ENCODE results near the gene EEF2KMT. TPM values are rescaled to one million over a fixed set of nuclear protein-coding genes. Genes with fewer than 3 reads are reported as not detected.

Gene EEF2KMT
- total and polyA plus RNA-seq, 9 of the 15 experiments (the other 6 are each of a cell fraction or from before 2014, with no cell fraction given), result 4.2 to 22.7 (median 12.8) TPM

DNA sequence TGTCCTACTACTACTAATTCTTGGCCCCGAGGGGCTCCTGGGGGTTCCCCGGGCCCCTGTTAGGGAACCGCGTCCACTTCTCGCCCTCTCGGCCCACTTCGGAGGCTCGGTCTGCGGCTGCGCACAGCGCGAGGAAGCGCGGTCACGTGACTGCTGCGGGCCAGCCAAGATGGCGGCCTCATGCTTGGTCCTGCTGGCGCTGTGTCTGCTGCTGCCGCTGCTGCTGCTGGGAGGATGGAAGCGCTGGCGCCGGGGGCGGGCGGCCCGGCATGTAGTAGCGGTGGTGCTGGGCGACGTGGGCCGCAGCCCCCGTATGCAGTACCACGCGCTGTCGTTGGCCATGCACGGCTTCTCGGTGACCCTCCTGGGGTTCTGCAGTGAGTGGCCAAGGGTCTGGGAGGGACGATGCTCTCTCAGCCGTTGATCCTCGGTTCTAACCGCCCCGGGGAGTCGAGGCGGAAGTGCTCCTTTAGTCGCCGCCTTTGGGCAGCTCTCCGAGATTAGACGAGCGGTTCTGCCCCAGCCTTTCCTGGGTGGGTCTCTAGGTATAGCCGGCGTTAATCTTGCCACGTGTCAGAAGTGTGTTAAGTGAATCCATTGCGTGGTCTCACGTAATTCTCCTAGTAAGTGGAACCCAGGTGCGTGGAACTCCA lies 25.8 kb downstream of the EEF2KMT start, which contains the start of gene ALG1 (continued):
- TF ChIP-seq L3MBTL2 (IDR thresholded peaks at IDR 0.05) (peak; percentile 55), ZNF408 (CRISPR knock-in tag; IDR thresholded peaks at IDR 0.05; ENCODE audit: low read depth) (no peak), NRF1 (conservative IDR thresholded peaks at IDR 0.05 in 1 of 2, IDR thresholded peaks at IDR 0.05 in 1 of 2) (peak; percentile 90 to 93), PTBP1 (IDR thresholded peaks at IDR 0.05; ENCODE audit: low read depth, low read length) (no peak), POLR2A (conservative IDR thresholded peaks at IDR 0.05) (peak; percentile 97), ZNF780A (CRISPR knock-in tag; IDR thresholded peaks at IDR 0.05) (no peak), CREM (IDR thresholded peaks at IDR 0.05; ENCODE audit: low read depth) (peak; percentile 48; the same call in 1 of the 2 replicates), KLF6 (CRISPR knock-in tag; IDR thresholded peaks at IDR 0.05; ENCODE audit: borderline replicate concordance) (no peak), ZNF134 (CRISPR knock-in tag; conservative IDR thresholded peaks at IDR 0.05) (no peak; the same call in 1 of the 2 replicates), BHLHE40 (IDR thresholded peaks at IDR 0.05; ENCODE audit: low read length) (peak; percentile 97), NEUROD1 (IDR thresholded peaks at IDR 0.05; ENCODE audit: borderline replicate concordance, low read depth, low read length, partially characterized antibody) (peak; percentile 28), OTX1 (CRISPR knock-in tag; IDR thresholded peaks at IDR 0.05) (no peak; the same call in 1 of the 2 replicates), FOSL1 (tag; conservative IDR thresholded peaks at IDR 0.05) (no peak), RBFOX2 (IDR thresholded peaks at IDR 0.05; ENCODE audit: low read depth, low read length) (peak; percentile 97), ETV1 (tag; conservative IDR thresholded peaks at IDR 0.05; ENCODE audit: low read depth) (0 out of 2 replicates have a peak, but pooled peaks have one; percentile 42), ZKSCAN1 (IDR thresholded peaks at IDR 0.05; ENCODE audit: low read depth, low read length) (no peak), ZNF316 (IDR thresholded peaks at IDR 0.05) (no peak), TCF7L2 (IDR thresholded peaks at IDR 0.05; ENCODE audit: low read depth, low read length) (no peak), RCOR1 (IDR thresholded peaks at IDR 0.05; ENCODE audit: borderline replicate concordance in 1 of 2, low read depth in 2 of 2, low read length in 2 of 2) (peak in 1 of 2 experiments; percentile 34; a peak in 2 of 4 replicates), SMAD3 (CRISPR knock-in tag; conservative IDR thresholded peaks at IDR 0.05) (peak; percentile 75), HCFC1 (IDR thresholded peaks at IDR 0.05; ENCODE audit: low read depth, low read length) (peak; percentile 66), SREBF1 (IDR thresholded peaks at IDR 0.05; ENCODE audit: borderline replicate concordance, low read depth, low read length) (peak; percentile 59; the same call in 1 of the 2 replicates), PHF8 (IDR thresholded peaks at IDR 0.05; ENCODE audit: borderline replicate concordance, low read length) (peak; percentile 95), MTA3 (IDR thresholded peaks at IDR 0.05; ENCODE audit: borderline replicate concordance) (peak; percentile 73; the same call in 1 of the 2 replicates), CCNT2 (IDR thresholded peaks at IDR 0.05; ENCODE audit: borderline replicate concordance, extremely low read depth, insufficient read length, low read depth, low read length) (peak; percentile 52)
- TF ChIP-seq, protein P1, sequence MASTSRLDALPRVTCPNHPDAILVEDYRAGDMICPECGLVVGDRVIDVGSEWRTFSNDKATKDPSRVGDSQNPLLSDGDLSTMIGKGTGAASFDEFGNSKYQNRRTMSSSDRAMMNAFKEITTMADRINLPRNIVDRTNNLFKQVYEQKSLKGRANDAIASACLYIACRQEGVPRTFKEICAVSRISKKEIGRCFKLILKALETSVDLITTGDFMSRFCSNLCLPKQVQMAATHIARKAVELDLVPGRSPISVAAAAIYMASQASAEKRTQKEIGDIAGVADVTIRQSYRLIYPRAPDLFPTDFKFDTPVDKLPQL (IDR thresholded peaks at IDR 0.05; ENCODE audit: extremely low read depth, insufficient read length), result no peak
- TF ChIP-seq, protein P2, sequence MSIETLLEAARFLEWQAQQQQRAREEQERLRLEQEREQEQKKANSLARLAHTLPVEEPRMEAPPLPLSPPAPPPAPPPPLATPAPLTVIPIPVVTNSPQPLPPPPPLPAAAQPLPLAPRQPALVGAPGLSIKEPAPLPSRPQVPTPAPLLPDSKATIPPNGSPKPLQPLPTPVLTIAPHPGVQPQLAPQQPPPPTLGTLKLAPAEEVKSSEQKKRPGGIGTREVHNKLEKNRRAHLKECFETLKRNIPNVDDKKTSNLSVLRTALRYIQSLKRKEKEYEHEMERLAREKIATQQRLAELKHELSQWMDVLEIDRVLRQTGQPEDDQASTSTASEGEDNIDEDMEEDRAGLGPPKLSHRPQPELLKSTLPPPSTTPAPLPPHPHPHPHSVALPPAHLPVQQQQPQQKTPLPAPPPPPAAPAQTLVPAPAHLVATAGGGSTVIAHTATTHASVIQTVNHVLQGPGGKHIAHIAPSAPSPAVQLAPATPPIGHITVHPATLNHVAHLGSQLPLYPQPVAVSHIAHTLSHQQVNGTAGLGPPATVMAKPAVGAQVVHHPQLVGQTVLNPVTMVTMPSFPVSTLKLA (conservative IDR thresholded peaks at IDR 0.05), result peak; percentile 80 to 90
- TF ChIP-seq, protein P3, sequence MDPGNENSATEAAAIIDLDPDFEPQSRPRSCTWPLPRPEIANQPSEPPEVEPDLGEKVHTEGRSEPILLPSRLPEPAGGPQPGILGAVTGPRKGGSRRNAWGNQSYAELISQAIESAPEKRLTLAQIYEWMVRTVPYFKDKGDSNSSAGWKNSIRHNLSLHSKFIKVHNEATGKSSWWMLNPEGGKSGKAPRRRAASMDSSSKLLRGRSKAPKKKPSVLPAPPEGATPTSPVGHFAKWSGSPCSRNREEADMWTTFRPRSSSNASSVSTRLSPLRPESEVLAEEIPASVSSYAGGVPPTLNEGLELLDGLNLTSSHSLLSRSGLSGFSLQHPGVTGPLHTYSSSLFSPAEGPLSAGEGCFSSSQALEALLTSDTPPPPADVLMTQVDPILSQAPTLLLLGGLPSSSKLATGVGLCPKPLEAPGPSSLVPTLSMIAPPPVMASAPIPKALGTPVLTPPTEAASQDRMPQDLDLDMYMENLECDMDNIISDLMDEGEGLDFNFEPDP (CRISPR knock-in tag; IDR thresholded peaks at IDR 0.05), result no peak

Measured in K562 (cell line).